Activated T-helper 2 cell treated with anti-CD3 and anti-CD28 coated beads, Interferon-gamma antibody, Interleukin-2, Interleukin-4, amounts not matched to agents 10 μg/mL and 5 μg/mL and 100 μg/mL, durations not matched to agents 14 hours and 24 hours and 36 hours (primary cell): ENCODE measurements around the gene SESN1. TPM values are rescaled to one million over a fixed set of nuclear protein-coding genes. Genes with fewer than 3 reads are reported as not detected.
"Not testable (repeated sequence)": the region's sequence is repeated elsewhere in the genome, so short reads cannot be mapped to it uniquely, and the experiment has no call there.

Experiments
- DNase-seq: peaks from one replicate; pipeline ENCODE4 v3.0.0; 2021; ENCODE audit warnings: low spot score
- H3K27ac Mint-ChIP-seq: one replicate; pipeline ENCODE4 v1.8.0; 2021; ENCODE audit warnings: mixed read lengths
- H3K27me3 Mint-ChIP-seq: one replicate; pipeline ENCODE4 v1.8.0; 2021; ENCODE audit warnings: low read depth, mixed read lengths
- H3K36me3 Mint-ChIP-seq: one replicate; pipeline ENCODE4 v1.8.0; 2021; ENCODE audit warnings: low read depth, mixed read lengths
- H3K4me1 Mint-ChIP-seq: one replicate; pipeline ENCODE4 v1.8.0; 2021; ENCODE audit warnings: low read depth, mixed read lengths
- H3K4me3 Mint-ChIP-seq: one replicate; pipeline ENCODE4 v1.8.0; 2021; ENCODE audit warnings: low read depth, mild to moderate bottlenecking, moderate library complexity, mixed read lengths
- H3K9me3 Mint-ChIP-seq: one replicate; pipeline ENCODE4 v1.8.0; 2021; ENCODE audit warnings: mixed read lengths
- intact Hi-C: fragments of 100-400 bp; cut with micrococcal nuclease; formaldehyde crosslinking; loops from one replicate; pipeline ENCODE4 v1.15.1; 2023
- total RNA-seq: library from RNA; stranded (reverse); gene quantifications from 2 replicates; pipeline ENCODE4 v1.2.3, GENCODE V29; 2022

SESN1 gene
- total RNA-seq, 1 donor from 2014 or later = 7.3 TPM

DNA sequence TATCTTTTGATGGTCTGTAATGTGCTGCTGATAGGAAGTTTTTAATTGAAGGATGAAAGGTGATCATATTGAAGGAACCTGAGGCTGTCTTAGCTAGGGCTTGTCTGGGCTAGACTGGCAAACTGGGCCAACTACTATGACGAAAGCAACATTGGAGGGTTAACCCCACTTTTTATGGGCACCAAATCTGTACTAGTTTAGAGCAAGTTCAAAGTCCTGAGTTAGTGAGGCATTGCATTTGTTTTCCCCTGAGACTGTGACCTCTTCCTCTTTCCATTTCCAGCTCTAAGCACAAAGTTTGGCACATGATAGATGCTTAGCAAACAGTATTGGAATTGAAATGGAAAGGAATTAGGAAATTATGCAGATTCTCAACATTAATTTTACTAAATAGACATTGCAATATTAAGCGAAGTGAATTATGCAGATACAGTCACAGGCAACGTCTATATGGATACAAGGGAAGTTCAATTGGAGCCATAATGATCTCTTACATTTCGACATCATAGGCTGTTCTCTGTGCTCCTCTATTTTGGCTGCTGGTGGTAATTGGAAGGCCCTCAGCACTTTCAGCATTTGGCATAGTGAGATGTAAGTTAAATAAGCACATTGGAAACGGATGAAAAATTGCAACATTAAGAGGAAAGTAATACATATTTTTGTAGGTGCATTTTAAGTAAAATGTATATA is 22.8 kb upstream of the SESN1 start:
- Mint-ChIP-seq H3K4me1 (peaks cover 31% of the 10 kb centered on the region), H3K9me3 (no peaks in the 10 kb centered on the region), H3K27ac (no peak overlapping the region), H3K4me3 (no peak overlapping the region), H3K27me3 (no peaks in the 10 kb centered on the region), H3K36me3 (peaks cover under 1% of the 10 kb centered on the region)
- DNase-seq = no peak
- intact Hi-C loops = no loop called here

GRCh38 chr6:109112663-109113062 is 18.0 kb upstream of the SESN1 start:
- H3K27me3 Mint-ChIP-seq, H3K27ac Mint-ChIP-seq, intact Hi-C loops, H3K4me1 Mint-ChIP-seq, H3K4me3 Mint-ChIP-seq, DNase-seq: not testable (repeated sequence)
- Mint-ChIP-seq H3K36me3 (peaks cover 31% of the 10 kb centered on the region), H3K9me3 (peaks cover 17% of the 10 kb centered on the region)

- DNase-seq, H3K27me3 Mint-ChIP-seq, H3K4me3 Mint-ChIP-seq, H3K27ac Mint-ChIP-seq, intact Hi-C loops: not testable (repeated sequence)
- peaks cover 16% of the 10 kb centered on the region for H3K4me1 Mint-ChIP-seq
- peaks cover 17% of the 10 kb centered on the region for H3K9me3 Mint-ChIP-seq
- peaks cover 40% of the 10 kb centered on the region for H3K36me3 Mint-ChIP-seq
These were observed 15.0 kb upstream of the SESN1 start for GRCh38 chr6:109109663-109110062.

DNA sequence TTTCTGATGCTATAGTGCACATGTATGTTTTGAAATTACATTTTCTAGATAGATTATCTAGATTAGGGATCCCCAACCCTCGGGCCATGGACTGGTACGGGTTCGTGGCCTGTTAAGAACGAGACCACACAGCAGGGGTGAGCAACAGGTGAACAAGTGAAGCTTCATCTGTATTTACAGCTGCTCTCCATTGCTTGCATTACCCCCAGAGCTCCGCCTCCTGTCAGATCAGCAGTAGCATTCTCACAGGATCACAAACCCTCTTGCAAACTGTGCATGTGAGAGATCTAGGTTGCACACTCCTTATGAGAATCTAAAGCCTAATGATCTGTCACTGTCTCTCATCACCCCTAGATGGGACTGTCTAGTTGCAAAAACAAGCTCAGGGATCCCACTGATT is 11.0 kb upstream of the SESN1 start:
- H3K27ac Mint-ChIP-seq = no peak overlapping the region
- no peak overlapping the region for H3K4me3 Mint-ChIP-seq
- no peak for DNase-seq
- intact Hi-C loops = no loop called here
- H3K9me3 Mint-ChIP-seq = peaks cover 11% of the 10 kb centered on the region
- peaks cover 17% of the 10 kb centered on the region for H3K4me1 Mint-ChIP-seq
- peaks cover 37% of the 10 kb centered on the region for H3K36me3 Mint-ChIP-seq
- H3K27me3 Mint-ChIP-seq = no peaks in the 10 kb centered on the region

DNA sequence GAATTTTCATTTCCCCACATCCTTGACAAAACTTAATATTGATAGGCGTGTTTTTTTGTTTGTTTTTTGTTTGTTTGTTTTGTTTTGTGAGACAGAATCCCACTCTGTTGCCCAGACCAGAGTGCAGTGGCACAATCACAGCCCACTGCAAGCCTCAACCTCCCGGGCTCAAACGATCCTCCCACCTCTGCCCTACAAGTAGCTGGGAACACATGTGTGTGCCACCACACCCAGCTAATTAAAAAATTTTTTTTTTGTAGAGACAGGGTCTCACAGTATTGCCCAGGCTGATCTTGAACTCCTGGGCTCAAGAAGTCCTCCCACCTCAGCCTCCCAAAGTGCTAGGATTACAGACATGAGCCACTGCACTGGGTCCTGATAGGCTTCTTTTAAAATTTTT is 9.9 kb upstream of the SESN1 start:
- H3K4me1 Mint-ChIP-seq = peaks cover 17% of the 10 kb centered on the region
- no peaks in the 10 kb centered on the region for H3K27me3 Mint-ChIP-seq
- intact Hi-C loops = loop anchor here (1.0 to 5.0 kb wide), 2 partner anchors 9 to 83 kb away; partner anchors contain the start of gene CEP57L1
- H3K36me3 Mint-ChIP-seq = peaks cover 30% of the 10 kb centered on the region
- no peak for DNase-seq
- no peaks in the 10 kb centered on the region for H3K9me3 Mint-ChIP-seq
- no peak overlapping the region for H3K4me3 Mint-ChIP-seq
- H3K27ac Mint-ChIP-seq = no peak overlapping the region

DNA sequence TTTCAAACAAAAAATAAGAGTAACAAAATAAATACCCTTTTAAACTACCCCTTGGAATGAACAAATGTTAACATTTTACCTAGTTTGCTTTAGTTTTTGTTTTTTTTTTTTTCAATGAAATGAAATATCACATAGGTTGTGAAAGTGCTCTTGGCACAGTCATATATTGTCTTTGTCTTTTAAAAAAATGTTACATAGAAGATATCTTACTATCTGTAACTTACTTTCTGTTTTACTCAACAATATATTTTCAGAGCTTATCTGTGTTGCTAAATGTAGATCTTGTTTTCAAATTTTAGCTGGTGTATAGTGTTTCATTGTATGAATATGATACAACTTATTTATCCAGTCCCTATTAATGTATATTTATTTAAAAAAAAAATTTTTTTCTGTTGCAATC is 9.3 kb upstream of the SESN1 start:
- H3K4me1 Mint-ChIP-seq = peaks cover 17% of the 10 kb centered on the region
- intact Hi-C loops = loop anchor here (1.0 to 5.0 kb wide), 2 partner anchors 9 to 83 kb away; partner anchors contain the start of gene CEP57L1
- H3K9me3 Mint-ChIP-seq = no peaks in the 10 kb centered on the region
- DNase-seq = no peak
- no peak overlapping the region for H3K4me3 Mint-ChIP-seq
- H3K27me3 Mint-ChIP-seq = no peaks in the 10 kb centered on the region
- peaks cover 30% of the 10 kb centered on the region for H3K36me3 Mint-ChIP-seq
- peak overlapping the region; percentile 60 for H3K27ac Mint-ChIP-seq

- no peaks in the 10 kb centered on the region for H3K9me3 Mint-ChIP-seq
- intact Hi-C loops = loop anchor here (5.0 kb wide), 1 partner anchor 85 kb away; no protein-coding TSS in a partner anchor
- H3K4me3 Mint-ChIP-seq = no peak overlapping the region
- no peak overlapping the region for H3K27ac Mint-ChIP-seq
- H3K27me3 Mint-ChIP-seq = no peaks in the 10 kb centered on the region
- H3K4me1 Mint-ChIP-seq = peaks cover 26% of the 10 kb centered on the region
- H3K36me3 Mint-ChIP-seq = peaks cover 34% of the 10 kb centered on the region
- no peak for DNase-seq
These were observed 8.1 kb upstream of the SESN1 start for GRCh38 chr6:109102762-109103161.

DNA sequence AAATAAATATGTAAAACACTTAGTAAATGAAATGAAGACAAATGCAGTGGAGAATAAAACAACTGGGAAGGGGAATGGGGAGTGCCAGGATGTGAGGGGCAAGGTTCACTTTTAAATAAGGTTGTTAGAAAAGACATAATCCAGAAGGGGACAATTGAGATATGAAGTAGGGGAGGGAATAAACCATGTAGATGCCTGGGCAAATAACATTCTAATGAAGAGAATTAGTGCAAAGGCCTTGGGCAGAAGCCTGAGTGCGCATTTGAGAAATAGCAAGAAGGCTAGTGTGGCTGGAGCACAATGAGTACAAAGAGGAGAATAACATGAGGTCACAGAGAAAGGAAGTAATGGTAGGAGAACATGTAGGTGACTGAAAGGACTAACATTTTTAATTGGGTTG is 3.0 kb upstream of the SESN1 start:
- no peak overlapping the region for H3K27ac Mint-ChIP-seq
- H3K27me3 Mint-ChIP-seq = no peaks in the 10 kb centered on the region
- no peak for DNase-seq
- peaks cover 27% of the 10 kb centered on the region for H3K36me3 Mint-ChIP-seq
- no peaks in the 10 kb centered on the region for H3K9me3 Mint-ChIP-seq
- intact Hi-C loops = loop anchor here (10.0 kb wide), 2 partner anchors 357 to 1777 kb away; partner anchors contain the start of genes AMD1 and MICAL1
- peaks cover 31% of the 10 kb centered on the region for H3K4me1 Mint-ChIP-seq
- no peak overlapping the region for H3K4me3 Mint-ChIP-seq

- H3K9me3 Mint-ChIP-seq = no peaks in the 10 kb centered on the region
- no peak for DNase-seq
- peaks cover 44% of the 10 kb centered on the region for H3K4me1 Mint-ChIP-seq
- peak overlapping the region; percentile 36 for H3K27ac Mint-ChIP-seq
- H3K27me3 Mint-ChIP-seq = no peaks in the 10 kb centered on the region
- intact Hi-C loops = loop anchor here (10.0 kb wide), 2 partner anchors 359 to 1779 kb away; partner anchors contain the start of genes AMD1 and MICAL1
- H3K36me3 Mint-ChIP-seq = peaks cover 18% of the 10 kb centered on the region
- peak overlapping the region; percentile 93 for H3K4me3 Mint-ChIP-seq
These were observed 1.6 kb upstream of the SESN1 start for GRCh38 chr6:109096208-109096607.

DNA sequence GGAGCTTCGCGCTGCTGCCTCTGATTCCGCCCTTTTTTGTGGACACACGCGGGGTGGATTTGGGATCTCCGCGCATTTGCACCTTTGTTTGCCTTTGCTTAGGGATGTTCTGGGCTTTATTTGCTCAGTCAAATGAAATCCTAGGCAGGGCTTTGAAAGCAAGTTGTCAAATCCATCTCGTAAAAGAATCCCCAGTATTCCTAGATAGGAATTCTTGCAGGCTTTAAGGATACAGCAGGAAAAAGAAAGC is 1.1 kb upstream of the SESN1 start:
- no peaks in the 10 kb centered on the region for H3K9me3 Mint-ChIP-seq
- peaks cover 15% of the 10 kb centered on the region for H3K36me3 Mint-ChIP-seq
- H3K27ac Mint-ChIP-seq = peak overlapping the region; percentile 99
- DNase-seq = no peak
- intact Hi-C loops = loop anchor here (1.0 to 10.0 kb wide), 9 partner anchors 9 to 1779 kb away; partner anchors contain the start of genes AMD1, ARMC2, CD164 and MICAL1
- H3K4me1 Mint-ChIP-seq = peaks cover 45% of the 10 kb centered on the region
- H3K27me3 Mint-ChIP-seq = no peaks in the 10 kb centered on the region
- peak overlapping the region; percentile 93 for H3K4me3 Mint-ChIP-seq

DNA sequence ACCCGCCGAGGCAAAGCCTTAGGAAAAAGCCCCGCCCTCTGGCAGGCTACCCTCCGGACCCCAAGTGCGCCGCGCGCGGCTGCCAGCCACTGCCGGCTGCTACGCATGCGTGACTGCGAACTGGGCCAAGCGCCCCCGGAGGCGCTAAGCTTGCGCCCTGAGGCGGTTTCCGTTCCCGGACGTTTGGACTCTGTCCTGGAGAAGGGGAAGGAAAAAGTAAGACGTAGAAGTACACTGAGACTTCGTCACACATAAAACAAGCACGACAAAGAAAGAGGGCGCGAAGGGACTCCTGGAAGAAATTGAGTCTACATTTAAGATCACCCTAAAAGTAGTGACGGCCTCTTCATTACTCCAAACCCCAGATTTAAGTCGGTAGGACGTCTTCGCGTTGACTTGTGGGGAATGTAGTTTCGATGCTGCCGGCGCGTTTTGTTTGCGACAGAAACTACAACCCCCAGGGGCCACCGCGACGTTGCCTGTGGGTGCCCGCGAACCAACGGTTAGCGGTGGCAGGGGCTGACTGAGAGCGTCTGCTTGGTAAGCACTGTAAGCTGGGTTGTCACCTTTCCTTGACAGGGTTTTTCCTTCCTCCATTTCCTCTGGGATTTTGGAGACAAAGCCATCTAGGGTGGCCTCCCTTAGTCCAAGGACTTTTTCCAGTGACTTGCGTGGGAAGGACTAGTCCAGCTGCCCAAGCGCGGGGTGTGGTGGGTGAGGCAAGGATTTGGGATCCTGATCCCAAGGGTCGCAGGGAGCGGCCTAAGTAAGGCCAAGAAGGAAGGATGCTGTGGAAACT is 589 bp upstream of the SESN1 start, which contains the start of gene CEP57L1:
CEP57L1 (plus strand) TSS at position 472 of the 799 bp plus-strand sequence. CDS start 49,715 bp downstream, outside the sequence.
- H3K9me3 Mint-ChIP-seq = no peaks in the 10 kb centered on the region
- DNase-seq = peak; percentile 92
- peak within 1 kb of the TSS; percentile 99 for H3K27ac Mint-ChIP-seq
- peak within 1 kb of the TSS; percentile 93 for H3K4me3 Mint-ChIP-seq
- H3K36me3 Mint-ChIP-seq = peaks cover 15% of the 10 kb centered on the region
- intact Hi-C loops = loop anchor here (1.0 to 10.0 kb wide), 9 partner anchors 9 to 1780 kb away; partner anchors contain the start of genes AMD1, ARMC2, CD164 and MICAL1
- no peaks in the 10 kb centered on the region for H3K27me3 Mint-ChIP-seq
- peaks cover 45% of the 10 kb centered on the region for H3K4me1 Mint-ChIP-seq

DNA sequence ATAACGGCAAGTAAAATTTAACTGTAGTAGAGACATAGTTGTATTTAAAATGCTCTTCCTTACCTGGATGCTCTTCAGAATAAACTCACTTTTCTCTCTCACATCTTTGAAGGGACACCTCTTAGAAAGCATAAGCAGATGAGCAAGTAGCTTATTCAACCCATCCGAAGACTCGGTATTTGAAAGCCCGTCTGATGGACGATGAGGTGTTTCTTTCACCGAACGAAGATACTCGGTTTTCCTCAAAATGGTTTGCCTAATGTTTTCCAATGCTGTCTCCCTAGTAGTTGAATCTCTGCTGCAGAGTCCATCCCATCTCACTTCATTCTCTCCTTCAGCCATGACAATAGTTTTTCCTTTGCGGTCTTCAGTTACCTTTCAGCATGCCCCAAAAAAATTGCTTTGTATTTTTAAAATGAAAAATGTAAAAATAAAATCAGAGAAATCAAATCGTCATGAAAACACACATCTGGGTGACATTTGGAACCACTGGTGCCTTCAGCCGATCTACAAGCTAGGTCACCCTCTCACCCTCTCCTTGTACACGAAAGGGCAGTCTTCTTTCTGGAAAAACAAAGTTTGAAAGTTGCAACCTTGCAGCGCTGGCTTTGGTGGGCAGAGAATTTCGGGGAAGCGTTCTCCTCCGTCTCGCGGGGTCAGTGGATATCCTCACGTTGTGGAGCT is 772 bp downstream of the SESN1 start:
- H3K4me3 Mint-ChIP-seq = peak overlapping the region; percentile 87
- no peaks in the 10 kb centered on the region for H3K9me3 Mint-ChIP-seq
- no peaks in the 10 kb centered on the region for H3K27me3 Mint-ChIP-seq
- DNase-seq = no peak
- peaks cover 7% of the 10 kb centered on the region for H3K36me3 Mint-ChIP-seq
- peak overlapping the region; percentile 65 for H3K27ac Mint-ChIP-seq
- intact Hi-C loops = loop anchor here (2.0 to 10.0 kb wide), 5 partner anchors 85 to 1781 kb away; partner anchors contain the start of genes AMD1, MICAL1 and ZBTB24
- peaks cover 44% of the 10 kb centered on the region for H3K4me1 Mint-ChIP-seq
